HK-2 (cell line): ENCODE results near the gene GMPR2.
"Not testable (repeated sequence)": the region's sequence is repeated elsewhere in the genome, so short reads cannot be mapped to it uniquely, and the experiment has no call there.

Experiments used
- DNase-seq: peaks from one replicate; pipeline ENCODE4 v3.0.0-alpha.2; 2018; ENCODE audit not compliant: unreplicated experiment

Gene GMPR2

GRCh38 chr14:24231263-24232120, 1.2 kb upstream of the GMPR2 start:
- no peak for DNase-seq

- DNase-seq, result peak; percentile 88
Observed at GRCh38 chr14:24232121-24232644, 546 bp upstream of the GMPR2 start, which contains the start of gene NEDD8. Gene NEDD8, minus strand, starts transcription at chr14:24232367. Its CDS starts 100 bp downstream, at chr14:24232267.

GRCh38 chr14:24233538-24233866, 773 bp downstream of the GMPR2 start:
- DNase-seq, result no peak

GRCh38 chr14:24234095-24235005, 1.6 kb downstream of the GMPR2 start:
- no peak for DNase-seq

- no peak for DNase-seq
Observed at GRCh38 chr14:24235804-24236688, 3.3 kb downstream of the GMPR2 start.

GRCh38 chr14:24236689-24237462, 4.1 kb downstream of the GMPR2 start:
- no peak for DNase-seq

GRCh38 chr14:24237463-24237955, 4.8 kb downstream of the GMPR2 start:
- no peak for DNase-seq

- DNase-seq, result no peak
Observed at GRCh38 chr14:24238123-24238522, 5.4 kb downstream of the GMPR2 start.

GRCh38 chr14:24238527-24239037, 5.9 kb downstream of the GMPR2 start:
- DNase-seq, result no peak

GRCh38 chr14:24240110-24240918, 7.6 kb downstream of the GMPR2 start:
- DNase-seq, result no peak

GRCh38 chr14:24241829-24242443, 9.2 kb downstream of the GMPR2 start:
- peak; percentile 91 for DNase-seq

GRCh38 chr14:24243336-24243836, 10.7 kb downstream of the GMPR2 start:
- DNase-seq, result peak; percentile 65

GRCh38 chr14:24245350-24245749, 12.6 kb downstream of the GMPR2 start:
- not testable (repeated sequence) for DNase-seq

- DNase-seq, result no peak
Observed at GRCh38 chr14:24246765-24247212, 14.1 kb downstream of the GMPR2 start.

- no peak for DNase-seq
Observed at GRCh38 chr14:24247422-24247821, 14.7 kb downstream of the GMPR2 start.

GRCh38 chr14:24249230-24250021, 16.7 kb downstream of the GMPR2 start:
- no peak for DNase-seq

- no peak for DNase-seq
Observed at GRCh38 chr14:24250354-24250753, 17.6 kb downstream of the GMPR2 start.

GRCh38 chr14:24251880-24252288, 19.2 kb downstream of the GMPR2 start:
- DNase-seq, result peak; percentile 53
